AG08395 (cell line): ENCODE results near the gene SCUBE1.

ENCODE experiments used
- DNase-seq: peaks from one replicate; pipeline ENCODE4 v3.0.0; 2012; ENCODE audit warnings: mixed read lengths, low spot score

The SCUBE1 gene

DNA sequence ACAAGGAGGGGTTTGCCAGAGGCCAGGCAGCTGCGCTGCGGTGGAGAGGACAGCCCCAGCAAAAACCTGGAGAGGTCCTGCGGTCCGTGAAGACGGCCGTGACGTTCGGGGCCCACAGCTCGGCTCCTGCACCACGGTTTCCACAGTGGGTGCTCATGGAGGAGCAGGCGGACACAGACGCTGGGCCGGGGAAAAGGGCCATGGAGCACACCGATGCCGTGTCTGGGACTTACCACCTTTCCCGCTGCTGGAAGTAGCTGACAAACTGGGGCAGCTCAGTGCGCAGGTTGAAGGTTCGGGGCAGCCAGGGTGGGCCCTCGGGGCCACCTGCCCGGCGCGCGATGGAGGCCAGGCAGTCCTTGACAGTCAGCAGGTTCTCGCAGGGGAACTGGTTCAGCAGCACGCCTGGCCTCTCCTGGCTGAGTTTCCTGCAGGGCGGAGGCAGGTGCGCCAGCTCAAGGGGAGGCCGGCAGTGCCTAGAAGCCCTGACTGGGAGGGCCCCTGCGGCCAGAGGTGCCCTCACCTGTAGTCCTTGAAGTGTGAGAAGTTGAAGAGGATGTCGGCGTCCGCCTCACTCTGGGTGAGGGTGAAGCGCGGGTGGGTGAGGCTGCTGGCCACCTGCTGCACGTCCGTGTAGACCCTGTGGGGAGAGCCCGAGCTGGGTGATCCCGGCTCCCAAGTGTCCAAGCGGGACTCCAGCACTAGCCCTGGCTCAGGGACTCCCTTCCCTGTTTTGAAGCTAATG lies 169.0 kb downstream of the SCUBE1 start:
- DNase-seq: no peak

DNA sequence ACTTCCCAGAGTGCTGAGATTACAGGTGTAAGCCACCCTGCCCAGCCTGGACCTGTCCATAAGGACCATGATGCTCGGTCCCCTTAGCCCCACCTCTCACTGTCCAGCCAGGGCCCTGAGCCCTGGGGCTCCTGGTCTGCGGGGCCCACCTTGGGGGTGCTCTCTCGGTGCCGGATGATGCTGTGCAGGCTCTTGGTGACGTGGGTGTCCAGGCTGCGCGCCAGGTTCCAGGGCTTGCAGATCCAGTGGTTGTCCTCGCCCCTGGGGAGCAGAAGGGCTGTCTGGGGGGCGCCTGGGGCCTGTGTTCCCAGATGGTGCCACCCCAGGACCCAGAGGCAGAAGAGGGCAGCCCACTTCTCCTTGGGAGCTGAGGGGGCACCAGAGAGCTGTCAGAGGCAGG lies 169.6 kb downstream of the SCUBE1 start:
- DNase-seq: no peak

DNA sequence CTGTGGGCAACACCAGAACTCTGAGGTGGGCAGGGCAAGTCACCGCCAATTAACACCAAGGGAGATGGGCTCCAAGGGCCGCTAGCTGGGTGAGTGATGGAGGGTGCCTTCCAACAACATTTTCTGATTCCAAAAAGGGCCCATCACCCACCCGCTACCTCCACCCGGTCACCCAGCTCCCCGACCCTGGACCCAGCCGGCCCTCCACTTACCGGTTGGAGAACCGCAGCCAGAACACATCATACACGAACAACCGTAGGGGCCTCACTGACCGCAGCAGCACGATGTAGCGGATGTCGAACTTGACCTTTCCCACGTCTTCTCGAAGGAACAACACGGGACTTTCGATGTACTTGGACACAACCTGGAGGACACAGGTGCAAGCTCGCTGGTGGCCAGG lies 171.0 kb downstream of the SCUBE1 start:
- DNase-seq: no peak

DNA sequence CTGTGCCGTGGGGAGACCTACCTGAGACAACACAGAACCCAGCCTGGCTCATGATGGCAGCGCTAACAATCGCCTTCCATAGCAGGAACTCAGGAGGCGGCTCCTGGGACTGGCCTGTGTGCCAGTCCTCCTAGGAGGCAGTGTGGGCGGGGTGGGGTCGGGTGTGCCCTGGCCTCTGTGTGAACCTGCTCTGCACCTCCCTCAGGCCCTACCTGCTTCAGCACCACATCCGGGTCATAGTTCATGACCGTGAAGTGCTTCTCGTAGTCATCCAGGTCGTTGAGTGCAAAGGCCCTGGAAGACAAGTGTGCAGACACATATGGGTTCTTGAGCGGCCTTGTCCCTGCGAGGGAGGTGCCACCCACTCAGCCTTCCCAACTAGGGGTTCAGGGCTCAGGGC lies 171.6 kb downstream of the SCUBE1 start:
- DNase-seq: no peak

DNA sequence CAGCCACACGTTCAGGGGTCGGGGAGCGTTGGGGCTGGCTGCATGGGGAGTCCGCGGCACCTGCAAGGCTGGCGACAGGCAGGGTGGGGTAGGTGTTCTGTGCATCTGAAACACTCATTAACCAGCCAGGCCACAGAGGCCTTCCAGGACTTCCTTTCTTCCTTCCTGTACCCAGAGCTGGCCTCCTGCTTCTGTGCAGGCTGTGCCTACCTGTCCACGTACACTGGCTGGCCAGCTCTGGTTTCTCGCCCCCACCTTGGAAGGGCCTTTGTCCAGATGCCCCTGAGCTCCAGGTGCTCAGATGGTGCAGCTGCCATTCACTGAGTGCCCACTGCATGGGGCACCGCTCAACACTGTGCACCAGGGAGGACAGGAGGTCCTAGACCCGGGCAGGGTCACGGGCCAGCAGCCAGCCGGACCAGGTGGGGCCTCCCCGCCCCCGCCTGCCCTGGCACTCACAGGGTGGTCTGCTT lies 172.1 kb downstream of the SCUBE1 start:
- DNase-seq: no peak

DNA sequence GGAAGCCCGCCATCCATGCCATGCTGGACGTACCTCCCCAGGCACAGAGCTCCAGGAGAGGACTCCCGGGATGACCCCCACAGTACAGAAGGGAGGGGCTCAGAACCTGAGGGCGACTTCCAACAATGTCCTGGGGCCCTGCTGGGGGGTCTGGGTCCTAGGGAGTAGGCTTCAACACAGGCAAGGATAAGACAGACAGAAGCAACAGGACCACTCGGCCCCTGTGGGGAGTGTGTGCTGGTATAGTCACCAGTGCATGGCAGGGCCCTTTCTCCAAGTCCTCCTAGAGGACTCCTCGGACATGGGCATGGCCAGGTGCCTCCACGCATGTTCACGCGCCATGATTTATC lies 173.1 kb downstream of the SCUBE1 start:
- DNase-seq: no peak

DNA sequence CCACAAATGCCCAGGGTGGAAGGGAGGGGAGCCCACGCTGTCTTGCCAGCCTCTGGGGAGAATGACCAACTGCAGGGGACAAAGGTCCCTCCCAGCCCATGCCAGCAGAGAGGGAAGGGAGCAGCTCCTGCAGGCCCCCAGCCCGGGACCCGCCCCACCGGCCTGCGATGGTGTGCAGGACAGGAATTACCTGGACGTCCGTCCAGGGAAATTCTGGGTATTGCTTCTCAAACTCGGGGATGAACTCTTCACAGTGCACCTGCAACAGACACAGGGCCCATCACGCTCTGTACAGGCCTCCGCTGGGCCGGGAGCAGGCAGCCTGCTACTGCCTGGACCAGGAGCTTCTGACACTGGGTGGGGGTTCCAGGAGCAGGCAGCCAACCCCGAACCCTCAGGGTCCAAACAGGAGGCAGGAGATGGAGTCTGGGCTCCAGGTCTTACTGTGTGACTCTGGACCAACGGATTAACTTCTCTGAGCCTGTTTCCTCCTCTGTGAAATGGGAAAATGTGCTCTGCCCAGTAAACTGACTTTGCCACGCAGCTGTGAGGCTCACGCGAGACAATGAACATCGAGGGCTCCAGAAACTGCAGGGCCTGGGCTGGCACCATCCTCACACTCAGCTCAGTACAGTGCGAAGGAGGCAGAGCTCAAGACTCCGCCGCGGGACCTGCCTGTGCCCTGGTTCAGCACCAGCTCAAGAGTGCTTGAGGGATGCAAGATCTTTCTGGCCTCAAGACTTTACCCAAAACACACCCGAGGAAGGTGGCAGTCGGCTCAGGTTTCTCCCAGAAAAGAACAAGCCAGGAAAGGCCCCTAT lies 173.7 kb downstream of the SCUBE1 start:
- no peak for DNase-seq

DNA sequence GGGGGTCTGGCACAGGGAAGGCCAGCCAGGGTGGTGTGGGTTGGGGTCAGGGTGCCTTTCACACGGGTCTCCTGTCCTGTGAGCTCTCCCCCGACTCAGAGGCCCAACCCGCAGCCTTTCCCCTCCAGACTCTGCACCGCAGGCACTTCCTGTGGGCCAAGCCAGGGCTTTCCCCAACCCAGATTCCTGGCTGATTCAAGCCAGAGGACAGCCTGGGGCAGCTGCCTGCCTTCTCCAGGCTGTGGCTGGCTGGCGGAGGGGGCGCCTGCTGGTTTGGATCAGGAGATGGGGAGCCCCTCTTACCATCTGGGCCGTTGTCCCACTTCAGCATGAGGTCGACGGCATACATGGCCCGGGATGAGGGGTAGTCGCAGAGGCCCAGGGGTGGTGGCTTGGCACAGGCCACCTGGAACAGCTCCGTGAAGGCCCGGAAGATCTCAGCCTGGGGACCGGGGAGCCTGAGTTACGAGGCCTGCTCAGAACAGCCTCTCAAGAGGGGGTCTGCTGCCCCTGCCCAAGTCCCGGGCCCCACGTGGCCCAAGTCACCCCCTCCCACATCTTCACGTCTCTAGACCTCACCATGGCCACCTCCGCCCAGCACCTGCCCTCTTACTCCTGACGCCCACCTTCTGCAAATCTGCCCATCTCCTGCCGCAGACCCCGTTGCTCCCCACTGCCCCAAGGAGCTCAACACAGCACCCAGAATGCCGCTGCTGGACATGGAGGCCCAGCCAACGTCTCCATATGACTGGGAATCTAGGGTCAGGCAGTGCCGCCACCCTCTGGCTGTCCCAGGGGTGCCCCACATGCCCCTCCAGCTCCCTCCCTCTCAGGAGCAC lies 174.5 kb downstream of the SCUBE1 start:
- DNase-seq: peak; percentile 86

DNA sequence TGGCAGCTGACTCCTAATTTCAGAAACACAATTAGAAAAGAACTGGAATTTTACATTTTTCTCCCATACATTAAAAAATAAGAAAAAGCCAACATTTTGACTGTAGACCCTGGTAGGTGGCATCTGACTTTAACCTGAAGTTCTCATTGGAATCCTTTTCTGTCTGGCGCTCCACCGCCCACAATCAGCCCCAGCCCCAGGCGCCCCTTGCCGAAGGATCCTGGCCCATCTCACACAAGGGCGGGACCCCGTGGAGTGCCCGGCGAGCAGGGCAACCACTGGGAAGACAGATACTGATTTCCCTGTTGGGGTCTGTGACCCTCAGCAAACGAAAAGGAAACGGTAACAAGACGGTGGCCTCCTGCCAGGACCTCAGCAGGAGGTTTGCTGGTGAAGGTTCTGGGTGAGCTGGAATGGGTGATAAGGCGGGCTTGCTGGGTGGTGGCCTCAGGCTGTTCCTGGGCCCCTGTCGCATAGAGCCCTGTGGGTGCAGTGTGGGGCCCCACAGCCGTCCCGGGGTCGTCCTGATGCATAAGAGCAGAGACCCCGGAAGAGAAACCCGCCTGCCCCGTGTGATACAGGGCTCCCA lies 176.1 kb downstream of the SCUBE1 start:
- no peak for DNase-seq

DNA sequence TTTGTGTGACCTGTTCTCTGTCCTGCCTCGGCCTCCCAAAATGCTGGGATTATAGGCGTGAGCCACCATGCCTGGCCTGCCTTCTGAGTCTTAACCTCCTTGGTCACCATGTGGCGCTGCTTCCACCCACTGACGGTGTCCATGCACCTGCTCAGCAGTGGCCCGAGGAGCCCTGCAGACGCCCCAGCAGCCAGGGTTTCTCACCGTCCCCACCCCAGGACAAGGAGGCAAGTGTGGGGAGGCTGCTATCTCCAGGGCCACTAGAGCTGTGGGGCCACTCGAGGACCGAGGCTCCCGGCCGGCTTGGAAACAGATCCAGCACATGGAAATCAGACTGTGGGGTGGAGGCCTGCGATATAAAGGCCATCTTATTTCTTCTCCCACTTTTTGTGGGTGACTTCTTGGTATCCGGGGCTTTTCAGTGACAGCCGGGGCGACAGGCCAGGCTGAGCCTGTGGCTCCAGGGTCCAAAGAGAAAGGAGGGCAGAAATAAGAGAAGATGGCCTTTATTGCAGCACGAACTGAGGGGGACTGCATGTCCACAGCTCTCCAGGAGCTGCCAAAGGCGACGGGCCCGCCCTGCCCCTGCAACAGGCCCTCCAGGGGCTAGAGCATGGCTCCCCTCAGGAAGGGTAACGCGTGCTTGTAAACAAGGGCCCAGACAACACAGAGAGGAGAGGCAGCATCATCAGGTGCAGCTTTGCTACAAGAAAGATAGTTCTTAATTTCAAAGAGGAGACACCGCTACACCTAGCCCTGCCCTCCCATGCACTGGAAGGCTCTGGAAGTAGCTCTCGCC lies 176.8 kb downstream of the SCUBE1 start:
- DNase-seq: no peak

DNA sequence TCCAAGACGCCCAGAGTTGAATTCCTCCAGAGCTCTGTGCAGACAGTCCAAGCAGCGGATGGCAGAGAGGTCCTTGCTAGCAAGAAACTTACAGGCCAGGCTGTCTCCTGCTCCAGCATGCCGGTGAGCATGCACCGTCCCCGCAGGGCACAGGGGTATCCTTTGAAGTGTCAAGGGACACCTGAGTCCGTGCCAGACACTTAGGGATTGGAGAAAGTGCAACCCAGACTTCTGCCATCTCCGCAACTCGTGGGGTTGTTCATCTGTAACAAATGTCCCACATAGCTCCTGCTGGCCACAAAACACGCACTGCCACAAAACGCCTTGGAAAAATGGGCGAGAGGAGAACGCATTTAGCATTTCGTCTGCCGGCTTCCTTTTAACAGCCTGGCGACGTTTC lies 178.5 kb downstream of the SCUBE1 start:
- no peak for DNase-seq

DNA sequence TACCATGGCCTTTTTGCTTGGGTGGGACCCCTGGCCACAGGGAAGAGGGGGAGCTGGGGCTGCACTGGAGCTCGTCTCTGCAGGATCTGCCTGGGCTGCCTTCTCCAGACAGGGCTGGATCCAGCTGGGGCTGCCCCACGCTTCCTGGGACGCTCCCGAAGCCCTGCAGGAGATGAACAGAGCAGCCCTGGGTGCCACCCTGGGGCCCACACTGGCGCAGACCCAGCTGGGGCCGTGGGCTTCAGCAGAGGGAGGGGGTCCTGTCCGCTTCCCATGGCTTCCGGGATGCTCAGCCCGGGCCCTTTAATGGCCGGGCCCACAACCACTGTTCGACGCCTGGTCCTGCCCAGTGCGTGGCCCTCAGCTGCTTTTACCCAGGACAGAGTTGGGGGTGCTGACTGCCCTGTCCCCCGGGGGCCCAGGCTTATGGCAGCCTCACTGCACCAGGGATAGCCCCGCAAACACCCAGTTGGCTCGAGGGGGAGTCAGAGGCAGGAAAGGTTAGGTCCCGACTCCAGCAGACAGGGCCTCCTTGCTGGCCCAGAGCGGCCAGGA lies 179.9 kb downstream of the SCUBE1 start:
- DNase-seq: no peak

DNA sequence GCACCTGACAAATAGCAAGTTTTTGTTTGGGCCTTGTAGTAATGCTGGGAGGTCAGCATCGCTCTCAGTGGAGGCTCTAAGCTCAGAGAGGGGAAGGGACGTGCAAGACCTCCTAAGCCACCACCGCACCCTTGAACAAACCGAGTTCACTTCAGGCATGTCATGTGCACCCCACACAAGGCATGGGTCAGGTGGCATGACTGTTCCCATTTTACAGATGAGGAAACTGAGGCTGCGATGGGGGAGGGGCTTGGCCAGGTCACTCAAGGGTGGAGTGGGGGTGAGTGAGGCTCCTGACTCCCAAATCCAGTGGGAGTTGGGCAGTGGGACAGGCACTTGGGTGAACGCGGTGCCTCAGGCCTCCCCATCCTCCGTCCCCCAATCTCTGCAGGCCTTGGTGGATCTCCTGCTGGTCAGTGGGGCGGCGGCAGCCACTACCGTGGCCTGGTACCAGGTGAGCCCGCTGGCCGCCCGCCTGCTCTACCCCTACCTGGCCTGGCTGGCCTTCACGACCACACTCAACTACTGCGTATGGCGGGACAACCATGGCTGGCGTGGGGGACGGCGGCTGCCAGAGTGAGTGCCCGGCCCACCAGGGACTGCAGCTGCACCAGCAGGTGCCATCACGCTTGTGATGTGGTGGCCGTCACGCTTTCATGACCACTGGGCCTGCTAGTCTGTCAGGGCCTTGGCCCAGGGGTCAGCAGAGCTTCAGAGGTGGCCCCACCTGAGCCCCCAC lies 180.6 kb downstream of the SCUBE1 start:
- DNase-seq: no peak

DNA sequence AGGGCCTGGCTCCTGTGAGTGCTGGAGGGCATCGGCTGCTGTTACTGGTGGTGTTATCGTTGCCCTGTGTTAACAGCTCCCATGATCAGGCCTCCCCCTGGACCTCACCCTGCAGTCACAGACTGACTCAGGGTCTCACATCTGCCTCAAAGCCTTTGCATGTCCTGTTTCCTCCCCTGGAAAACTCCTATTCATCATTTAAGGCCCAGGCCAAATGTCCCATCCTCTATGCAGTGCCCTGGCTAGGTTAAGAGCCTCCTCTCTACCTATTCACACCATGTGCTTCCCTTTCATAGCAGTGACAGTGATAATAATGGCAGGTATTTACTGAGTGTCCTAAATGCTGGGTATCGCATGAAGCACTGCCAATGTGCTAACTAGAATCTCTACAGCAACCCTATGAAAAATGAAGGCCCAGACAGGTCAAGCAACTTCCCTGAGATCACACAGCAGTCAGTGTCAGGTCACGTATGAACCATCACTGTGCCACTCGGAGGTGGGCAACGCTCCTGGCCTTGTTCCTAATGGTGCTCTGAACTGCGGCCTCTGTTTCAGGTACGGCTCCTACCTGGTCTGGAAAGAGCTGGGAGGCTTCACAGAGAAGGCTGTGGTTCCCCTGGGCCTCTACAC lies 182.6 kb downstream of the SCUBE1 start:
- no peak for DNase-seq

DNA sequence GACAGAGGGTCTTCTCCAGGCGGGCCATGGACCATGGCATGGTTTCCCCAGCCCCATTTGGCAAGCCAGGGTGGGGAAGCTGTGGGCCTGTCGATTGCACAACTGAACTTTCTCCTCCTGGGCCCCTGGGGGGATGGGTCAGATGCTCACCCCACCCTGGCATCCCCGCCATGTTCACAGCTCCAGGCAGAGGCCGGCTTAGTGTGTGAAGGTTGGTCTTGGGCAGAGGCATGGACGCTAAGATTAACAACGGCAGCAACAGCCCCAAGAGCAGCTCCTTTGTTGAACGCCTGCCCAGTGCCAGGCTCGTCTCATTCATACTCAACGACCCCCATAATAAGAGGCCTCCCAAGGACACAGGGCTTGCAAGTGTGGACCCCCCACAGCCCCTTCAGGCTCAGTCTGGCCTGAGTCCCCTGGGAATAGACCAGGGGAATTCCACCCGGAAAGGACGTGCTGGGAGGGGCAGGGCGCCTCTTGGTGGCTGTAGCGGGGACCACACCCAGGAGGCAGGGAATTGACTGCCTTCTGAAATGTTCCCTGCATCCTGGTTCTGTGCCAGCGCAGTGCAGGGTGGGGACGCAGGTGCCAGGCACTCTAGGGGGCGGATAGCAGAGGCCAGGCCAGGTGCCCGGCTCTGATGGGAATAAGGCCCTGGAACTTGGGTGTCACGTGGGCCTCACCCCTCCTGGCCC lies 183.5 kb downstream of the SCUBE1 start:
- DNase-seq: no peak

DNA sequence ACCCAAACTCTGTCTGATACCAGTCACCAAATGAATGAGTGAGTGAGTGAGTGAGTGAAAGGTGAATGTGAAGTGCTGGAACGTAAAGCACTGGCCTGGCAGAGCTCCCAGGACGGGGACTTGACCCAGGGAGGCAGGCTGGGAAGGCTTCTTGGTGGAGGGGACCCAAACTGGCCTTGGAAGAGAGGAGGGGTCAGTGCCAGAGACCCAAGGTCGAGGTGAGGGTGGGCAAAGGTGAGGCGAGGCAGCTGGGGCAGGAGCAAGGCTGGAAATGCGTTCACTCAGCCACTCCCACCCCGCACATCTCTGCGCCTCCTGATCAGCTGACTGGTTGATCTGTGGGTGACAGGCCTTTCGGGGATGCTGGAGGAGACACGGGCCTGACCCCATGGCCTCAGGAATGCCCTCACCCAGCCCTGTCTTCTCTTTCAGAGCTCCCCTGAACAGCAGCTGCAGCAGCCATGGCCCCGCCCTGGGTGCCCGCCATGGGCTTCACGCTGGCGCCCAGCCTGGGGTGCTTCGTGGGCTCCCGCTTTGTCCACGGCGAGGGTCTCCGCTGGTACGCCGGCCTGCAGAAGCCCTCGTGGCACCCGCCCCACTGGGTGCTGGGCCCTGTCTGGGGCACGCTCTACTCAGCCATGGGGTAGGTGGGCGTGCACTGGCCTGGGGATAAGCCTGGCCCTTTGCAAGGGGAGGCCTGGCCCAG lies 184.2 kb downstream of the SCUBE1 start:
- no peak for DNase-seq

DNA sequence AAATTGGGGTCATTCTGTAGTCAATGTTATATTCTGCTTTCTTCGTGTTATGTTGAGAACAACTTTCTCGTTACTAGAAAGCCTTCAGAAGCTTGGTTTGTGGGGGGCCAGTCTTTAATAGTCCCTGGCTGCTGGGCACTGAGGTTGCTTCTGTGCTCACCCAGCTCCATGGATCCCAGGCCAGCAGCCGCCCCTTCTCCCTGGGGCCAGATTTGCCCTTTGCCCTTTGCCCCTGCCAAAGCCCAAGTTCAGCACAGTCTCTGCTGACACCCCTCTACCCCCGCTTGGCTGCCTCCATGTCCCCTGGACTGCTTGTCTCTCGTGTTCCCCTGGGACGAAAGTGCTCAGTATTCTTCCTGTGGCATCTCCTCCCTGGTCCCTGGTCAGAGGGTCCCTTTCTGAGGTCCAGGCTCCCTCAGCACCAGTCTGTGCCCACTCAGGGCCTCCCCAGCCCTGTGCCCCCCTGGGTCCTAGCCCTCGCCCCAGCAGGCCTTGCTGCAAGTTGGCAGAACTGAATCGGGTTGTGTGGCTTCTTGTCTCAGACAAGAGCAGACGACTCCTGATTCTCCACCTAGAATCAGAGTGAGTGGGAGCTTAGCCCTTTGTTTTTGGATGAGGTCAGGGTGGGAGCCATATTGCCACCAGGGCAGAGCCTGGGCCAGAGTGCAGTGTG lies 185.2 kb downstream of the SCUBE1 start:
- DNase-seq: no peak

DNA sequence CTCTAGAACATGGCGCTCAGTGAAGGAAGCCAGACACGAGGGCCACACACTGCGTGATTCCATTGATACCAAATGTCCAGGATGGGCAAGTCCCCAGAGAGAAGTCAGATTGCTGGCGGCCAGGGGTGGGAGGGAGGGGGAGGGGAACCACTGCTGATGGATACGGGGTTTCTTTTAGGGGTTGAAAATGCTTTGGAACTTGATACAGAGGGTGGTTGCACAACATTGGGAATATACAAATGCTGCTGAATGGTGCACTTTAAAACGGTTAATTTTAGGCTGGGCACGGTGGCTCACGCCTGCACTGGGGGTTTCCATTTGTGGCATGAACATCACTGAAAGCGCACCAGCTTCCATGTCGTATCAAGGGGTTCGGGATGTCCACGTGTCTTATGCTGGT lies 186.8 kb downstream of the SCUBE1 start:
- no peak for DNase-seq
